ENCODE results near the gene RBM4.

RBM4 gene

DNA sequence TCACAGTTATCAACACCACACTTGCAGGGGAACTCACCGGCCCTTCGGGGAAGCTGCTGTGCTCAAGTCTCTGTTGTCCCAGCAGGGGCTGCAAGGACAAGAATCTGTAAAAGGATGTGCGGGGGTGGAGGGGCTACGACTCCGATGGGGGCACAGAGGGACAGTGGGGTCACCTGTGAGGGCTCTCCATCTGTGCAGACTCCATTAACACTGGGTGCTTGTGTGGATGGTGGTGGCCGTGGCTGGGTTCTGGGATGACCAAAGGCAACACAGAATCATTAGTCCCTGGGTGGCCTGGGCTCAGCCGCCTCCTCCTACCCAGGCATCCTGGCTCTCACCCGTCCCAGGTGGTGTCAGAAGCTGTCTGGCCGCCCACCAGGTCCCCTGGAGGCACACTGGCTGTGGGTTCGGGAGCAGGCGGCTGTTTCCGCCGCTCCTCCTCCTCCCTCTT is 49.4 kb downstream of the RBM4 start:
- in situ Hi-C loops (cut with MboI; ENCODE audit: low sequenced_read_pairs): loop anchor here (25.0 kb wide), 2 partner anchors 149 to 276 kb away; partner anchors contain the start of genes NPAS4 and RCE1

- in situ Hi-C loops (cut with MboI; ENCODE audit: low sequenced_read_pairs): loop anchor here (25.0 kb wide), 2 partner anchors 148 to 277 kb away; partner anchors contain the start of genes NPAS4 and RCE1
Measured at GRCh38 chr11:66688561-66689534, 50.3 kb downstream of the RBM4 start.

GRCh38 chr11:66689661-66690590 is 51.4 kb downstream of the RBM4 start:
- in situ Hi-C loops (cut with MboI; ENCODE audit: low sequenced_read_pairs): loop anchor here (25.0 kb wide), 2 partner anchors 147 to 278 kb away; partner anchors contain the start of genes NPAS4 and RCE1

DNA sequence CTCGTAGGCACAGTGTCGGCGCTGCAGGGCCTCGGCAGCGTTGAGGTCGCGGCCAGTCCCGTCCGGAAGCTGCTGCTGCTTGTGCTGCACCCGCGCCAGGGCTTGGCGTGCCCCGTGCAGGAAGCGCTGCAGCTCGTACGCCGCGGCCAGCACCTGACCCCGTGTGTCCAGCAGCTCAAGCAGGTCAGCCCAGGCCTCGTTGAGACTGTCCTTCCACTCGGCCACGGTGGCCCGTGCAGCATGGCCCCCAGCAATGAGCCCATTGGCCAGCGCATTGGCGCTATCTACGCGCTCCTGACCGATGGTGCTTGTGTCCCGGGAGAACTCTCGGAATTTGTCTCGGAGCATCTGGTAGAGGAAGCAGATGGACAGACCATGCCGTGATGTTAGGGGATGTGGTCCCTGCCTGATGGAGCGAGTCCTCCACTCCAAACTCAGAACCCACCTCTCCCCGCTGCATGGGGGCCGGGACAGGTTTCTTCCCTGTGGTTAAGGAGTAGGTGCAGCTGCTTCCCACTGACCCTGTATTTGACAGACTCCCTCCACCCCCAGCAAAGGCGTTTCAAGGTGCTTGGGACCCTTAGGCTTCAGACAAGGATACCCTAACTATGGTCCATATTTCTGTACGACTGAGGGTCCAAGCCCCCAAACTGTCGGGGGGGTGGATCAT is 52.9 kb downstream of the RBM4 start:
- in situ Hi-C loops (cut with MboI; ENCODE audit: low sequenced_read_pairs): loop anchor here (25.0 kb wide), 2 partner anchors 146 to 279 kb away; partner anchors contain the start of genes NPAS4 and RCE1

DNA sequence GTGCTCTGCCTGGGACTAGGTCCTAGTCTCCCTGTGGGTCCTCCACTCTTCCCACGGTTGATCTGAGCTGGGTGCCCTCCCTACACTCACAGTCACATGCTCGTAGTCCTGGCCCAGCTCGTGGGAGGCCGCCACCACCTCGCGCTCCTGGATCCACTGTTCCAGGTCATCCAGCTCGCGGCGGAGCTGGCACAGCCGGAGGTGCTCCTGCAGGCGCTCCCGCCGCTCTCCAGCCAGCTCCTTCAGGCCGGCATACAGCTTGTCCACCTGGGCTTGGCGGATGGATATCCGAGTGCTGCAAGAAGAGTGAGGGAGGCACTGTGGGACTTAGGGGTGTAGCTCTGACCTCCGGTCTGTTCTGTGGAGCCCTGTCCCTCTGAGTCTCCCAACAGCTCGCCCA is 53.9 kb downstream of the RBM4 start:
- in situ Hi-C loops (cut with MboI; ENCODE audit: low sequenced_read_pairs): loop anchor here (25.0 kb wide), 2 partner anchors 145 to 280 kb away; partner anchors contain the start of genes NPAS4 and RCE1

- in situ Hi-C loops (cut with MboI; ENCODE audit: low sequenced_read_pairs): loop anchor here (25.0 kb wide), 2 partner anchors 144 to 281 kb away; partner anchors contain the start of genes NPAS4 and RCE1
Measured at GRCh38 chr11:66692871-66693331, 54.4 kb downstream of the RBM4 start.

GRCh38 chr11:66693356-66694055 is 55.0 kb downstream of the RBM4 start:
- in situ Hi-C loops (cut with MboI; ENCODE audit: low sequenced_read_pairs): loop anchor here (25.0 kb wide), 2 partner anchors 144 to 281 kb away; partner anchors contain the start of genes NPAS4 and RCE1

DNA sequence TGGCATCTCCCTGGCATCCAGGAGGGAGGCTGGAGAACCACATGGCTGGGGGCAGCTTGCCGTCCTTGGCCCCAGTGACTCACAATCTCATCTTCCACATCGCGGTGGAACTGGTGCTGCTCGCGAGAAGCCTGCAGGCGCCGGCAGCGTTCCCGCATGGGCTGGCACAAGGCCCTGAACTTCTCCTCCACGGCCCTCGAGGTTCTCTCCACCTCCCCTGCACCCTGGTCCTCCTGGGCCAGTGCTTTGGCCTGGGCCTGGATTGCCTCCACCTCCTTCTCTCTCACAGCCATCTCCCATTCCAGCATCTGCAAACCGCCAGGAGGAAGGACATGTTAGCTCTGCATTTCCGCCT is 55.5 kb downstream of the RBM4 start:
- in situ Hi-C loops (cut with MboI; ENCODE audit: low sequenced_read_pairs): loop anchor here (25.0 kb wide), 2 partner anchors 143 to 282 kb away; partner anchors contain the start of genes NPAS4 and RCE1

GRCh38 chr11:66694732-66695207 is 56.3 kb downstream of the RBM4 start:
- in situ Hi-C loops (cut with MboI; ENCODE audit: low sequenced_read_pairs): loop anchor here (25.0 kb wide), 2 partner anchors 143 to 282 kb away; partner anchors contain the start of genes NPAS4 and RCE1

Measured in HL-60/S4 treated with retinoic acid at 250 ng/mL for 4 days and 3 days (cell line).